NB4 (cell line): ENCODE data around the gene NUP188.

ENCODE experiments used
- DNase-seq: peaks from one replicate; pipeline ENCODE4 v3.0.0; 2010; ENCODE audit warnings: low read depth
- H3K4me3 ChIP-seq: one replicate; pipeline ENCODE4 v1.5.1; 2011; ENCODE audit warnings: mild to moderate bottlenecking, low read depth, low read length, moderate library complexity
- CTCF ChIP-seq: IDR thresholded peaks from one replicate; pipeline ENCODE4 v1.5.1; 2012; ENCODE audit warnings: low read depth, low read length
- MAX ChIP-seq: IDR thresholded peaks from 2 replicates; pipeline ENCODE4 v1.6.1; 2011; ENCODE audit warnings: low read depth, low read length
- MYC ChIP-seq: IDR thresholded peaks from 2 replicates; pipeline ENCODE4 v1.6.1; 2011; ENCODE audit warnings: low read depth, low read length
- POLR2A ChIP-seq: IDR thresholded peaks from 2 replicates; pipeline ENCODE4 v1.6.1; 2011; ENCODE audit warnings: mild to moderate bottlenecking; ENCODE audit not compliant: insufficient read length; ENCODE audit errors: extremely low read depth

Gene NUP188

GRCh38 chr9:128905964-128906363 is 41.5 kb upstream of the NUP188 start:
- H3K4me3 ChIP-seq, result no peak overlapping the region
- TF ChIP-seq CTCF (no peak), MAX (no peak)
- no peak for DNase-seq

GRCh38 chr9:128906741-128907140 is 40.8 kb upstream of the NUP188 start:
- no peak for DNase-seq
- no peak overlapping the region for H3K4me3 ChIP-seq
- TF ChIP-seq MAX, result no peak
- no peak for TF ChIP-seq MYC
- TF ChIP-seq POLR2A, result no peak
- TF ChIP-seq CTCF, result no peak

GRCh38 chr9:128908372-128908771 is 39.1 kb upstream of the NUP188 start:
- H3K4me3 ChIP-seq, result no peak overlapping the region
- TF ChIP-seq POLR2A (no peak), MYC (no peak), CTCF (no peak), MAX (no peak)
- no peak for DNase-seq

GRCh38 chr9:128909859-128910258 is 37.6 kb upstream of the NUP188 start:
- no peak for TF ChIP-seq CTCF
- no peak for TF ChIP-seq MYC
- TF ChIP-seq MAX, result no peak
- no peak for TF ChIP-seq POLR2A
- no peak for DNase-seq
- H3K4me3 ChIP-seq, result no peak overlapping the region

- TF ChIP-seq CTCF (no peak), MYC (no peak), POLR2A (no peak), MAX (no peak)
- no peak for DNase-seq
- H3K4me3 ChIP-seq, result no peak overlapping the region
These were observed 36.6 kb upstream of the NUP188 start for GRCh38 chr9:128910906-128911305.

- peak; percentile 31 for DNase-seq
- H3K4me3 ChIP-seq, result no peak overlapping the region
- no peak for TF ChIP-seq POLR2A
- peak; percentile 16; the same call in 1 of the 2 replicates for TF ChIP-seq MAX
- no peak for TF ChIP-seq MYC
These were observed 35.9 kb upstream of the NUP188 start for GRCh38 chr9:128911529-128912035.
